HEK293 (cell line): ENCODE data around the gene MRPS18A.

ENCODE experiments used
- CTCF ChIP-seq: fragments of 450-650 bp; formaldehyde crosslinking; IDR thresholded peaks from 2 replicates; pipeline ENCODE4 v1.5.1; 2016; ENCODE audit warnings: missing biosample characterization, missing genetic modification characterization
- SALL2 ChIP-seq: fragments of 450-650 bp; formaldehyde crosslinking; IDR thresholded peaks from 2 replicates; pipeline ENCODE4 v1.5.0; 2017; ENCODE audit warnings: missing biosample characterization, mild to moderate bottlenecking, missing genetic modification characterization, borderline replicate concordance
- ZFP41 ChIP-seq: fragments of 450-650 bp; formaldehyde crosslinking; IDR thresholded peaks from 2 replicates; pipeline ENCODE4 v1.5.1; 2016; ENCODE audit warnings: missing biosample characterization, missing genetic modification characterization, borderline replicate concordance
- ZNF223 ChIP-seq: fragments of 450-650 bp; formaldehyde crosslinking; IDR thresholded peaks from 2 replicates; pipeline ENCODE4 v1.5.1; 2016; ENCODE audit warnings: missing biosample characterization, missing genetic modification characterization
- ZNF274 ChIP-seq, 2 experiments: fragments of 200-500 bp in 1 of 2; fragments of 450-650 bp in 1 of 2; sonication (Bioruptor generic) in 1 of 2; formaldehyde crosslinking in 1 of 2; IDR thresholded peaks; 2 replicates each; pipeline versions ENCODE4 v1.5.1 to v1.6.1; 2014 to 2016; ENCODE audit warnings: borderline replicate concordance in 1 of 2, inconsistent platforms in 1 of 2, low read length in 1 of 2, missing biosample characterization in 1 of 2, missing genetic modification characterization in 1 of 2
- ZNF416 ChIP-seq: fragments of 450-650 bp; formaldehyde crosslinking; IDR thresholded peaks from 2 replicates; pipeline ENCODE4 v1.5.1; 2016; ENCODE audit warnings: missing biosample characterization, missing genetic modification characterization
- ZNF518A ChIP-seq: fragments of 450-650 bp; formaldehyde crosslinking; conservative IDR thresholded peaks from 2 replicates; pipeline ENCODE4 v1.5.1; 2016; ENCODE audit warnings: low read depth, missing biosample characterization, missing genetic modification characterization
- ZNF777 ChIP-seq: fragments of 450-650 bp; formaldehyde crosslinking; IDR thresholded peaks from 2 replicates; pipeline ENCODE4 v1.5.1; 2017; ENCODE audit warnings: missing biosample characterization, missing genetic modification characterization, borderline replicate concordance
- ZSCAN16 ChIP-seq: fragments of 450-650 bp; formaldehyde crosslinking; IDR thresholded peaks from 2 replicates; pipeline ENCODE4 v1.5.1; 2016; ENCODE audit warnings: missing biosample characterization, missing genetic modification characterization
- TF ChIP-seq, protein P1 (sequence below): fragments of 450-650 bp; formaldehyde crosslinking; IDR thresholded peaks from 2 replicates; pipeline ENCODE4 v1.5.1; 2016; ENCODE audit warnings: missing biosample characterization, missing genetic modification characterization

DNA sequence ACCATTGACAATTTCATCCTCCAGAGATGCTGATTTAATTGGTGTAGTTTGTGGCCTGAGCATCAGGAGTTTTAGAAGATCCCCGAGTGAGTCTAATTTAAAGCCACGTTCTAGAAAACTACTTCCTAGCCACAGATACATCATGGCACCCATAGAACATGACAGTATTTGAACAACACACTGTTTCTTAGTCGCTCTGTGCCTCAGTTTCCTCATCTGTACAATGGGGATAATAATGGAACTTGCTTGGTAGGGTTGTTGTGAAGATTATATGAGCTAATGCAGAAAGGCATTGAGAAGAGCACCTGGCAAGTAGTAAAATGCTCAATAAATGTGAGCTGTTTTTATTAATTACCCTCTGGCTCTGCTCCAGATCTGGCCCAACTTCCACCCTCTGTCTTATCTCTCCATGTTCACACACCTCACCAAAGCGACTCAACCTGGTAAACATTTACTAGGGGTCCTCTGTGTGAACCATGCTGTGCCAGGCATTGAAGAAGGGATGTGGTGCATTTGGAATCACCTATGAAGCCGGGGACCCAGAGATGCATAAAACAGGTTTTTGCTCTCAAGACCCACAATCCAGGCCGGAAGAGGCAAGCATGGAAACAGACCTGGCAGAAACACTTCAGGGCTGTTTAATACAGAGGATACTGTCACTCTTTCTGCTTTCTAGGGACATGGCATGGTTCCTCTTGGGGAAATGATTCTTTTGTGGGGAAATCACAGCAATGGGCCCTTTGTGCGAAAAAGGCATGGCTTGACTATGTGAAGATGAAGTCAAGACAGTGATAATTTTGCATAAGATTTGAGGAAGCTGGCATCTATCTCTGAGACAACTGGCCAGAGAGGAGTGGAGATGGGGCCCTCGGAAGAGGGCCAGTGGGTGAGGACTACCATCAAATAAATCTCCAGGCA lies 16.2 kb upstream of the MRPS18A start:
- TF ChIP-seq ZNF518A (tag by site-specific recombination) (no peak), ZNF274 (IDR thresholded peaks at IDR 0.05; ENCODE audit: low read length) (no peak), ZNF274 (tag by site-specific recombination; IDR thresholded peaks at IDR 0.05; ENCODE audit: borderline replicate concordance) (no peak), CTCF (no peak), ZNF777 (tag by site-specific recombination) (no peak), ZFP41 (tag by site-specific recombination) (no peak), ZNF223 (tag by site-specific recombination) (no peak), ZSCAN16 (tag by site-specific recombination) (no peak), ZNF416 (no peak), SALL2 (tag by site-specific recombination) (no peak)
- TF ChIP-seq, protein P1, sequence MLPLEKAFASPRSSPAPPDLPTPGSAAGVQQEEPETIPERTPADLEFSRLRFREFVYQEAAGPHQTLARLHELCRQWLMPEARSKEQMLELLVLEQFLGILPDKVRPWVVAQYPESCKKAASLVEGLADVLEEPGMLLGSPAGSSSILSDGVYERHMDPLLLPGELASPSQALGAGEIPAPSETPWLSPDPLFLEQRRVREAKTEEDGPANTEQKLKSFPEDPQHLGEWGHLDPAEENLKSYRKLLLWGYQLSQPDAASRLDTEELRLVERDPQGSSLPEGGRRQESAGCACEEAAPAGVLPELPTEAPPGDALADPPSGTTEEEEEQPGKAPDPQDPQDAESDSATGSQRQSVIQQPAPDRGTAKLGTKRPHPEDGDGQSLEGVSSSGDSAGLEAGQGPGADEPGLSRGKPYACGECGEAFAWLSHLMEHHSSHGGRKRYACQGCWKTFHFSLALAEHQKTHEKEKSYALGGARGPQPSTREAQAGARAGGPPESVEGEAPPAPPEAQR (tag by site-specific recombination): no peak
